GM21529 (cell line): ENCODE results near the gene HELZ2.

Experiments
- ATAC-seq: cut with Tn5 transposase; IDR thresholded peaks from one replicate; pipeline ENCODE4 v1.9.1; 2021; ENCODE audit not compliant: unreplicated experiment

Gene HELZ2

GRCh38 chr20:63525185-63525584 is 48.9 kb downstream of the HELZ2 start:
- ATAC-seq, result no peak
